Activated CD8-positive, alpha-beta memory T cell treated with anti-CD3 and anti-CD28 coated beads for 4 hours (primary cell): ENCODE measurements around the gene IGSF3.
"Not testable (repeated sequence)": the region's sequence is repeated elsewhere in the genome, so short reads cannot be mapped to it uniquely, and the experiment has no call there.

Experiments used
- DNase-seq, 2 donors: peaks; one replicate each; pipeline ENCODE4 v3.0.0-alpha.2; 2020; ENCODE audit warnings: low read depth in 2 of 2

IGSF3 gene

DNA sequence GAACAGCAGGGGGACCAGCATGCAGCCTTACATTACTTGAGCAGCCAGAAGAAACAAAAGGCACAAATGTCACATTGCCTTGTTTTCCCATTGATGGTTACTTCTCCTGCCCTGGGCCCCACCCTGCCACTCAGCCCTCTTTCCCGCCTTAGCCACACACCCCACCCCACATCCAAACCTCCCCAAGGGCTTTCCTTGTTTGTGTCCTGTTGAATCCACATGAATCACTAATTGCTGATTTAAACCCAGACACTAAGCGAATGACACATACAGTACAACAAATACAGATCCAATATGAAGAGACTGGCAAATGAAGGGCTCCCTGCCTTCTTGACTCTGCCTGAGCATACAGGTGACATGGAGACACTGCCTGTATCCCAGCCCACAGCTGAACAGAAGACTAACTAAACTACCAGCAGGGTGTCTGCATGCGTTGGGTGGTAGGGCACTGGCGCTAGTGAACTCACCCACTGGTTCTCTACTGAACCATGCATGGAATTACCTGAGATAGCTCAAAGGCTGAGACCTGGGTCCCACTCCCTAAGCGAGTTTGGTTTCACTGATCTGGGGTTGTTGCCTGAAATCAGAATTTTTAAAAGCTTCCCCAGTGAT is 3.1 kb downstream of the IGSF3 start:
- DNase-seq, result no peak

DNA sequence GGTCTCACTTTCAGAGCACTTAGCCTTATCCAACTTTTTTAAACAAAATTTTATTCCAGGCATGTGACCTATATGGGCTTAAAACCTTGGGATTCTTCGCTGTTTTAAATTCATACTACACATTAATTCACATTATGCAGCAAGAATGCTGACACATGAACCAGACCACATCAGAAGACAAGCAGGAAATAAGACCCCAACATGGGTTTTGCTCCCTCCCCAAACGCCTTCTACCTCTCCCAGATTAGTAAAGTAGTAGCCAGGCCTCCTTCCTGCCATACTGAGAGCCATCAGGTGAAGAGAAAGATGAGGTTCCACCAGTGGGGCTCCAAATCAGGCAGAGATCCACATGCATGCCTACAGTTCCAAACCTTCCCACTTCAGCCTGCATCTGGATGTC is 3.7 kb downstream of the IGSF3 start:
- DNase-seq, result no peak

DNA sequence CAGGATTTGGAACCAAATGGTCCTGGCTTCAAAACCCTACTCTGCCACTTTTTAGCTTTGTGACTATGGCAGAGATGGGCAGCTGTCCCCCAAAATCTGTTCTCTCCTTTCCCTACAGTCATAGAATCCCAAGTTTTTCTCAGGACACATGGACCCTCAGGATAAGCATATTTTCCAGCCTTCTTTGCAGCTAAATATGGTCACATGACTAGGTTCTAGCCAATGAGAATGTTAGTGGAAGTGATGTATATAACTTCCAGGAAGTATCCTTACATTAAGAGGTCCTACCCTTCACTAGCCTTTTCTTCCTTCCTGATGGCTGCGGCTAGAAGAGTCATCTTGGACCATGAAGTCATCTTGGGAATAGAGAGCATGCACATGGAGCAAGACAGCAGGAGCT is 5.9 kb downstream of the IGSF3 start:
- DNase-seq, result no peak

DNA sequence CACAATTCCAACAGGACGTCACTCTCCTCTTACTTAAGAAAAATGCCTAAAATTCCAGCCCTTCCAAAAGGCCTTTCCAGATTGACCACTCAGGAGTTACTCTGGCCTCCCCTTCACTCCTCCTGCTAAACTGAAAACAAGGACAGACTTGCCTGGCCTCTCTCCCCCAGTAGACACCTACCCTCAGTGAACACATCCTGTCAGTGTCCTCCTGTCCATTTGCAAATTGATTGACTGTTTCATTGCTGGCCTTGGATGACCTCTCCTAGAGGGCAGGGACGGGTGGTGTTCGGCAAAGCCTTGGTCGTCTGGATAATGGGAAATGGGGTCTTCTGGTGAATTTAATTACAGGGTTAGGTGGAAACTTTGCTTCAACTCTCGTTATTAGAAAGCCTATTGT is 8.9 kb downstream of the IGSF3 start:
- DNase-seq, result not testable (repeated sequence)

DNA sequence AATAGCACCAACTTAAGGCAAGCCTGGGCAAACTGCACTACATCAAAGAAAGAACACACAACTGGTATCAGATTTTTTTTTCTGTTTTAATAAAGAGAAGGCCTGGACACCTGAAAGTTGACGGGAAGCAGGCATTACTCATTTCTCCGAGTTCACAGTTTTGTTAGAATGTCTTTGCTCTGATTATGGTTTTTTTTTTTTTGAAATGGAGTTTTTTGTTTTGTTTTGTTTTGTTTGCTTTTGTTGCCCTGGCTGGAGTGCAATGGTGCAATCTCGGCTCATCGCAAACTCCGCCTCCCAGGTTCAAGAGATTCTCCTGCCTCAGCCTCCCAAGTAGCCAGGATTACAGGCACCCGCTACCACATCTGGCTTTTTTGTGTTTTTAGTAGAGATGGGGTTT is 9.7 kb downstream of the IGSF3 start:
- not testable (repeated sequence) for DNase-seq

DNA sequence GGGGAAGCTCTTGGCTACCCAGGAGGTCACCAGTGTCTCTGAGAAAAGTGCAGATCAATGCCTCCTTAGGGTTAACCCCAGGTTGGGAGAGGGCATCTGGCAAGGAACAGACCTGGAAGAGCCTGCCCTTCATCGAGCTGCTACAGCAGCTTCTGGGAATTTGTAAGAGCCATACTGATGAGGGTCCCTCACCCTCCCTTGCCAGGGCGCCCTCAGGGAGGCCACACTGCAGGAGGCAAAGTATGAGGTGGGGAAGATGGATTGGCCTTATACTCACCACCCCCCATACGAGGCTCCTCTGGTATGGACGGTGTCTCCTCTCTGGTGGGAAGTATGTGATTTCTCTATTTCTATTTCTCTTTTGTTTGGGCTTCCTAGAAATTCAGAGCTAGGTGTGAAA is 13.2 kb downstream of the IGSF3 start:
- no peak for DNase-seq

DNA sequence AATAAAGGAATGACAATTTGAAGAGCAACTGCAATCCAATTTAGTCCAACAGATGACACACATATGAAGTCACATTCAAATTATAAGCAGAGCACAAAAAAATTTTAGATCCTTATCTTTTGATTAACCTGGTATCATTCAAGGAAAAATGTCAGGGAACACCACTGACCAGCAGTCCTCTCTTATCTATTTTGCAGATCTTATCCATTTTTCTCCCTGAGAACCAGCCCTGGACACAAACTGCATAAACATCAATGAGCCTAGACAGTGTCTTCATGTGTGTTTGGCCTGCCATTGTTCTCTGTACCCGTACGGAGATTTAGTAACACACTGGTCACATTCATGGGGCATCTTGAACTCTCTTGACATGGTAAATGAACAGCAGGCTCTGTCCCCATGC is 14.9 kb downstream of the IGSF3 start:
- not testable (repeated sequence) for DNase-seq

DNA sequence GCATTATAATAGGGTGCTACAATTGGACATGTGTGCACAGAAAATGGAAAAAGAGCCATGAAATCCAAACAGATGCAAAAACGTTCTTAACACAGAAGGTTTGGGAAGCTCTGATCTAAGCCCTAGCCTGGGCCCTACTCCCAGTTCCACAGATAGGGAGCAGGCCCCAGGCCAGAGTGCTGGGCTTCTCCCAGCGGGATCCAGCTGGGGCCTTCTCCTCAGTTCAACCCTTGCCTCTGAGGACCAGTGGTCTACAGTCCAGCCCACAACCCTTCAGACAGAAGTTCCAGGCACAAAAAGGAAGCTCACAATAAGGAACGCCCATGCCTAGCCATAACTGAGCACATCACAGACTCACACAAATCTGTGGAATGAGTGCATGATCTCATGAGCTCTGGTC is 16.8 kb downstream of the IGSF3 start:
- DNase-seq, result not testable (repeated sequence)

DNA sequence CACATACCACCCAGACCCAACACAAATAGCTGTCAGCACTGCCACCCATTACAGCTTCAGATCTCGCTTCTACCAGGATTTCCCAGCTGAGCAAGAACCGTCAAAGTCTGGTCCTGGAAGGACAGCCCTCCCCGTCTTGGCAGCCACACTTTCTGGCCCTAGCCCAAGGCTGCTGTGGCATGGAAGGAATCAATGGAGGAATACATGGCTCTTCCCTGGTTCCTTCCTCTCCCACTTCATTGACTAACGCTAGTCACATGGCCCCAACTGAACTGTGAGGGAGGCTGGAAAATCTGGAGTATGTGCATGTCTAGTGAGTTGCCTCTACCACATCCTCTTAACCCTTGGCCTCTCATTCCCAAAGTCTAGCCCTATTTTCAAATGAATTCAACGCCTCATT is 18.5 kb downstream of the IGSF3 start:
- DNase-seq, result not testable (repeated sequence)

DNA sequence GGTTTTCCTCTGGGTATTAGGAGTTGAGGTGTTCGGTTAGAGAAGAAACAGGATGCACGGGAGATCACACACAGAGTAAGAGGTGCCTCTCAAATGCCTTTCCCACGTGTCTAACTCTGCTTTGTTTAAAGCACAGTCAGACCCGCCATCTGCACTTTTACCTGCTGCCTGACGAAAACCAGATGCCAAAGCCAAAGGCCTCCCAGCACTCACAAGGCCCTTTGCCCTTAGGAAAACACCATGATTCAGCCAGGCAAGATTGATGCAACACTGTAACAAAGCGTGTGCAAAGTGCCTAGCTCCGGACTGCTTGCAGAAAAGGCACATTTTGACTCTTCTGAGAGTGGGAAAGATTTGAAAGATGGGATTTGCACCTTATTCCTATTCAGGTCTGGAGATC is 19.2 kb downstream of the IGSF3 start:
- DNase-seq, result not testable (repeated sequence)

DNA sequence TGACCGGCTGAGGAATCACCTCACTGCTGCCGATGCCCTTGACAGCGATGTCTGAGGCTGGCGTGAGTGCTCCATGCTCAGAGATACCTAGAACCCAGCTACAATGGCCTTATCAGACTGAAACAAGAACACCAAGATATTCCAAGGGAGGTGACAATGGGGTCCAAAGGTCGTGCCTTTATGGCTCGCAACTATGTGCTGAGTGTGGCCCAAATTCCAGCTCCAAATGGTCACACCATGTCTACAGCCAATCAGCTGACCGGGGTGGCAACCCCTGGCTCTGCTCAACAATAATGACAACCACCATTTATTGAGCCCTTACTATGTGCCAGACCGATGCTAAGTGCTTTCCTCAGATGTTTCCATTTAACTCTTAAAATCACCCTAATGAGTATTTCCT is 20.3 kb downstream of the IGSF3 start:
- not testable (repeated sequence) for DNase-seq

DNA sequence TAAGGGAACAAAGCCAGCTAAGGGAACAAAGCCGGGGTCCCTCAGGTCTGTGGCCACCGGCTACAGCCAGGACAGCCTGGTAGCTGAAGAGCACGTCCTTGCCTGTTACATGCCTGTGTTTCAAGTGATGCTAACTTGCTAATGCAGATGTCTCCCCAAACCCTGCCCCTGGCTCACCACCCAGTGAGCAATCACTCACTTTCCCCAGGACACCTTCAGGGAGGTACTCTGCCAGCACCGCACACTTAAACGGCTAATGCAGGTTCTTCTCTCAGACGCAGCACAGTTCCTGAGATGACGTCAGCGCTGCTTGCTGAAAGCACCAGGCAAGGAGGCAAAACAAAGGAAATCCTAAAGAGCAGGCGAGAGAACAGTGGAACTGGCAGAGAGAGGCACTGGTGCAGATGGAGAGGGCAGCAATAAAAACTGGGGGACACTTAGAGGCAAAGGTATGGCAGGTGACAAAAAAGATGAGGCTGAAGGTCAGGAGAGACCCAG is 20.8 kb downstream of the IGSF3 start:
- DNase-seq, result not testable (repeated sequence)

DNA sequence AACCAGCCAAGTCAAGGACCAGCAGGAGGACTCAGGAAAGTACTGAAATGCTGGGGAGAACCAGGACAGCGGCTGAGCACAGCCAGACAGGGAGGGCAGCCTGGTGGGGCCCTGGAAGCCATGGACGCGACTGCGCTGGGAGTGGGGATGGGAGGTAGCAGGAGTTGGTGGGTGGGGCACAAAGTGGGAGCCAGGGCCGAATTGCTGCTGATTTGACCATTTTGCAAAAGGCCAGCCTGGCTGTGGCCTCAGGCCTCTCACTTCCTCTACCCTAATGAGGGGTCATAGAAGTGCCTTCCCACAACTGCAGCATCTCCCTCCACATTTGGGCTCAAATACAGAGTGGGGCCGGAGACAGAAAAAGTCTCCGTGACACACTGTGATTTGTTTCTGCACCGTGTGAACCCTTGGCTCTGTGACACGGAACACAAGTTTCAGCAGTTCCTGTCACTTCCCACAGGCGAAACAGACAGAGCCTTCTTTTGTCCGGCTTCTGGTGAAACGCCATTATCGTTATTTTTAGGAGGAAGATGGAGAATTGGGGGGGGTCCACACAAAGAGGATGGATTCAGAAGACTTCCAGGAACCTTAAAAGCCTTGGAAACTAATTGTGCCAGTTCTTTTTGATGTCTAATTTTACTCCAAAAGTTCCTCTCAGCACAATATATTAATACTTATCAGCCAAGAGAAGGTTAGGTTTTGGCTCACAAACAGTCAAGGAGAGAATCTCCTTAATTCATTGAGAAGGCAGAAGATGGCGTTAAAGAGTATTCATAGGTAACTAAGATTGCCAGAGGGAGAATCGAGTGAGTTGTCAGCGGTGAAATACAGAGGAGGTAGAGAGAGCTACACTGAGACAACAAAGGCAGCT is 21.5 kb downstream of the IGSF3 start:
- not testable (repeated sequence) for DNase-seq

DNA sequence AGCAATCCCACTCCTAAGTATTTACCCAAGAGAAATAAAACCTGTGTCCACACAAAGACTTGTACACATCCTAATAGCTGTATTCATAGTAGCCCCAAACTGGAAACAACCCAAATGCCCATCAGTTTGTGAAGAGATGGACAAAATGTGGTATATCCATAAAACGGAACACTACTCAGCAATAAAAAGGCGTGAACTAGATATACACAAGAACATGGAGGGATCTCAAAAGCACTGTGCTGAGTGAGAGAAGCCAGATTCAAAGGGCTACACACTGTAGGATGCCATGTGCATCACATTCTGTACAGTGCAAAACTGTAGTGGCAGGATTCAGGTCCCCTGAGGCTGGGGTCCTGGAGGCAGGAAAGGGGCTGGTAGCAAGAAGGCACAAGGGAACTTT is 22.5 kb downstream of the IGSF3 start:
- DNase-seq, result not testable (repeated sequence)

DNA sequence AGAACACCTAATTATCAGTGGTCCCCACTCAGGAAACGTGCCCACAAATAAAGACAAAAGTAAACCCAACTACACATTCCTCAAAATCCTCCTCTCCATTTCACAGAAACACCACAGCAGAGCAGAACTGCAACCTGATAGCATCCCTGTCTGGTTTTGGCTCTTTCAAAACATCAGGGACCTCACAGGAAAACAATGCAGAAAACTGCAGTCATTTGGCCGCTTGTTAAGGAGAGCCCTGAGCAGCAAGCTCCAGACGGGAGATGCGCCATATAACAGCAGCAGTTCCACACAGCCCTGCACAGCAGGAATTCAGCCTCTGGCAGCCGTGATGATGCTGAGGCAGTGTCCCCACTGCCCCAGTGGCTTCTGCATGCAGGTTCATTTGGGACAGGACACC is 23.4 kb downstream of the IGSF3 start:
- not testable (repeated sequence) for DNase-seq

DNA sequence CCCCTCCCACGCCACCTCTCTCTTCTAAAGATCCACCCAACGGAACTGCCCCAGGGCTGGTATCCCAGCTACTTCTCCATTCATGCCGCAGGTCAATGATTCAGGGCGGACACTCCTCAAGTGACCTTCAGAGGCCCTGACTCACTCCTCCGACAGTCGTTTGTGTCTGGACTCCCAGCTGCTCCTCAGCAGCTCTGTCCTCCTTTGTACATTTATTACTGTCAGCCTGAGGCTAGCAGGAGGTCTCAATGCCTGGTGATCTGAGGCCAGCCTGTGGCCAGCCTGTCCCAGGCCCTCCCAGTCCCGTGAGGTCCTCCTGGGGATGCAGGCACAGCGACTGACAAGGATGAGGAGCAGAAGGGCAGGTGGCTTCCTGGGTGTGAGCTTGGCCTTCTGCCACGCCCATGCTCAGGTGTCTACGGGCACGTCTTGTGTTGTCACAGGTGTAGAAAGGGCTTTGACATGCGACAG is 24.2 kb downstream of the IGSF3 start:
- DNase-seq, result not testable (repeated sequence)

DNA sequence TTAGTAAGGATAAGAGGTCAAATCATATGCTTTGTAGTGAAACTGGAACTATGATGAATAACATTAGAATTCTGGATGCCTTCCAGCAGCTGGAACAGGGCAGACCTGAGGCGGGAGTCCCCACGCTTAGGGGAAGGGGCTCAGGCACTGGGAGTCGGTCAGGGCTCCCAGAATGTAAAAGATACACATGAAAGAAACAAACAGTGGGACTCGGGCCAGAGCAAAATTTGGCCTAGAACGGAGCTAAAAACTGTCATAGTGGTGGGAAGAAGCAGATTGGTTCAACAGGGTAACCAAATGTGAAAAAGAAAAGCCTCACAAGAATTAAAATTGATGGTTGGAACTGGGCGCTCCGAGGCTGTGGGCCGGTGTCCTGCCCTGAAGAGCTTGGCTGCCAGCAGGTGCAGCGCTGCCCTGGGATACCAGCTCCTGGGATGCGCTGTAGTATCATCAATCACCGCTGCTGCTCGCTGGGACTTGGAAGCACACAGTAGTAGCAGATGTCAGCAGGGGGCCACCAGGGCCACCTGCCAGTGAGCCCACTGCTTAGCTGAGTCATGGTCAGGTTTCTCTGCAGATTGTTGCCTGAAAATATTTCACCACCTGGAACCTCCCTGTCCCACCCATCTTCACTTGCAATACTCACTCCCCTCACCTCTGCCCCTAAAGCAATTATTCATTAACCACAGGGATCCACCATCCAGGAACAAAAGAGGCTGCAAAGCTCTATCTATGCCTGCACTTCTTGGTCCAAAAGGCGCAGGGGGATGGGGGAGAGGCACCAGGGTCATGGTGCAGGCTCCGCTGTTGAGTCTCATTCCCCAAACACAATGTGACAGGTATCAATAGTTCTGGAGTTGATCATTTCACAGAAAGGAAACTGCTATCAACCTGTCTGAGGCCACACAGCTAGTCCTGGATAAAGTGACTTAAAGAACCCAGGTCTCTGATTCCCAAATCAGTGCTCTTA is 24.9 kb downstream of the IGSF3 start:
- not testable (repeated sequence) for DNase-seq

DNA sequence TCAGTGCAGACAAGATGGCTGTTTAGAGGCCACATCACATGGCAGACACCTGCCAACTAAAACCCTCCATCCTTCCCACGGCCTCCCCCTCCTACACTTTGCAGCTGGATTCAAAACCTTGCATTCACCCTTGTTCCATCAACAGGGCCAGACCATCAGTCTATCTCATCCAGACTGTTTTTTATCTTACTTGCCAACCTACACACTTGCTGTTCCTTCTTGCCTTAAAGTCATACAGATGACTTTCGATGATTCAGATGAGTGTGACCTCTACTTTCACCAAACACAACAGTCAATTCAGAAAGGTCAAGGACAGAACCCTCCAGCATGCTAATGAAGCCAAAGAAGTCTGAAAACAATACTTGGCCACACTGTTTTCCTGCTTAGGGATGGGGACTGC is 29.9 kb downstream of the IGSF3 start:
- DNase-seq, result not testable (repeated sequence)

DNA sequence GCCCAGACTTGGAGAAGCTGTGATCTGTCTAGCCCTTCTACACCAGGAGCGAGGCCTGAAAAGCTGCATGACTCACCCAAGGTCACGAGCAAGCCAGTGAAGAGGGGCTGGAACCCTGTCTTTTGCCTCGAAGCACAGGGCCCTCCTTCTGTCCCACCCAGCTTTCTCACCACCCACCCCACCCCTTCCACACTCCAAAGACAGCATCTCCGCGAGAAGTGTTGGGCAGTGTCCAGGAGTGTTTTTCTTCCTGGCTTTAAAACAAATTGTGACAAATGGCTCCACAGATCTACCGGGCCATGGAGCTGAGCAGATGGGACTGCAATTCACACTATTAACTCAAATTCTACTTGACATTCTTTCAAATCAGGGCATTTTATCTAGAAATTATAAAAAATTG is 30.9 kb downstream of the IGSF3 start:
- not testable (repeated sequence) for DNase-seq

DNA sequence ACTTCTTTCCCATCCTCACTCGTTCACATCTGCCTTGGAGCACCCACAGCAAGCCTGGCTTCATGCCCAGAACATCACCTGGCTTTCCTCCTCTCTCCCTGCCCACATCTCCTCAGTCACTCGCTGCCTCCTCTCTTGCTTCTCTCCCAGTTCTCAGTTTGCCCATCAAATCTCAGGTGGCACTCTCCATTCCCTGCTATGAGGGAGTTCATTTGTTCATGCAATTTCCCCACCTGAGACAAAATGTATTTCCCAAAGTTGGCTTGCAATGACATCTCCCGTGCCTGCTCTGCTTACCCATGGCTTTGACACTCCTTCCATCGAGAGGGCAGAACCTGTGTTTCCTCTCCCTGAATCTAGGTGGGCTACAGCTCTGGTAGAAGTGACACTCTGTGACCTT is 33.1 kb downstream of the IGSF3 start:
- not testable (repeated sequence) for DNase-seq

DNA sequence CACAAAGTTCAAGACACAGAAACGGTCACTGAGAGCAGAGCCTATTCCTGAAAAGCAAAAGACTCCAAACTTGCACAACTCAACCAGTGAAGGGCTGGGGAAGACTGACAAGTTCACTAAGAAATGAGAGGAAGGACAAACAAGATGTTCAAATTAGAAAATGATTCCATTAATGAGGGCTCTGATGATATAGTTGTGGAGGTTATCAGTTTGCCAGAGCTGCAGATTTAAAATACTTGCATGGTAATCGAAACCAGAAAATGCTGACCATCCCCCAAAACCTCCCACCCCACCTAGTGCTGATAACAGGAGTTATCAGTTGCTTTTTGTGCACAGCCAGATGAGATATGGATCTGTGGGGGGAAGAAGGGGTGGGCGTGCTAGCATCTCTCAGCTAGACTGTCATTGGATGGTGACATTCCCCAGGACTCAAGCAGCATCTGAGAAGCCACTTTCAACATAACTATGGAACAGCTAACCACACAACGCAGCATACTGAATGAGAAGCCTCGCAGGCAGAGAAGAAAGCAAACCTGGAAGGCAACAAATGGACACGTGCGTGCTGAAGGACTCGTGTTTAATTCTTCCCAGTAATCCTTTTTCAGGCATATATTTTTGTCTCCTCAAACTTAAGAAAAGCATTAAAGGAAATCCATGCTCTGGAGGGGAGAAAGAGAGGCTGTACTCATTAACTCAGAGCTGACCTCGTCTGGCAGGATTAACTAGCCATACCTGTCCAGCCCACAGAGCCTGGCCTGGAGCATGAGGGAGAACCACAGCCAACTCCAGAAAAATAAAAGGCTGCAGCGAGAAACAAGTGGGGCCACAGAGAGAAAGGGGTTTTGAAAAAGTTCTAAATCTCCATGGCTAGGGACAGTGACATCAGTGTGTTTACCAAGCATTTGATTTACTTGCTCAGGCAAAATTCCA is 35.3 kb downstream of the IGSF3 start:
- not testable (repeated sequence) for DNase-seq
